ENCODE measurements around the gene TRHDE.

DNA sequence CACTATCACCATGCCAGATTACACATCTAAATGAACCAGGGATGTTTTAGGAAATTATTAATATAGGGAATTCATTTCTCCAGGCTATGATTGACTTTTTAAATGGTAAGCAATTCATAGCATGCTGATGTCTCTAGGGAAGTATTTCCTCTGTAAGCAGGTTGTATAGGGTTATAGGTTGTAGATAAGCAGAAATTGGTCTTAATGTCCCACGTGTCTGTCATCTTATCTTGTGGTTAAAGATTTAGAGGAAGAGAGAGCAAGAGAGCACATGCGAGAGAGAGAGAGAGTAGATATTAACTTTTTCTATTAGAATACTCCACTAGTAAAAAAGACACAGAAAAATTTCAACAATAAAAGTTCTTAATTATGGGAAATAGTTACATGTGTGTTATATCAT is 32.6 kb downstream of the TRHDE start:
- TF ChIP-seq, protein P1, sequence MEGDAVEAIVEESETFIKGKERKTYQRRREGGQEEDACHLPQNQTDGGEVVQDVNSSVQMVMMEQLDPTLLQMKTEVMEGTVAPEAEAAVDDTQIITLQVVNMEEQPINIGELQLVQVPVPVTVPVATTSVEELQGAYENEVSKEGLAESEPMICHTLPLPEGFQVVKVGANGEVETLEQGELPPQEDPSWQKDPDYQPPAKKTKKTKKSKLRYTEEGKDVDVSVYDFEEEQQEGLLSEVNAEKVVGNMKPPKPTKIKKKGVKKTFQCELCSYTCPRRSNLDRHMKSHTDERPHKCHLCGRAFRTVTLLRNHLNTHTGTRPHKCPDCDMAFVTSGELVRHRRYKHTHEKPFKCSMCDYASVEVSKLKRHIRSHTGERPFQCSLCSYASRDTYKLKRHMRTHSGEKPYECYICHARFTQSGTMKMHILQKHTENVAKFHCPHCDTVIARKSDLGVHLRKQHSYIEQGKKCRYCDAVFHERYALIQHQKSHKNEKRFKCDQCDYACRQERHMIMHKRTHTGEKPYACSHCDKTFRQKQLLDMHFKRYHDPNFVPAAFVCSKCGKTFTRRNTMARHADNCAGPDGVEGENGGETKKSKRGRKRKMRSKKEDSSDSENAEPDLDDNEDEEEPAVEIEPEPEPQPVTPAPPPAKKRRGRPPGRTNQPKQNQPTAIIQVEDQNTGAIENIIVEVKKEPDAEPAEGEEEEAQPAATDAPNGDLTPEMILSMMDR (IDR thresholded peaks at IDR 0.05), result no peak
- TF ChIP-seq EP300 (IDR thresholded peaks at IDR 0.05) (no peak), POLR2A (IDR thresholded peaks at IDR 0.05) (no peak)
